Left lobe of liver (tissue), 2 donors: ENCODE measurements around the gene BCL7A. TPM values are rescaled to one million over a fixed set of nuclear protein-coding genes. Genes with fewer than 3 reads are reported as not detected.

ENCODE experiments used
- ATAC-seq: fragments of 200-7000 bp; cut with Tn5 transposase; one replicate; pipeline ENCODE4 v1.9.1; 2020; ENCODE audit warnings: mild to moderate bottlenecking, moderate library complexity
- DNase-seq: peaks from one replicate; pipeline ENCODE4 v3.0.0-alpha.2; 2020; ENCODE audit warnings: low spot score
- total RNA-seq: library from RNA; stranded (reverse); gene quantifications from one replicate; pipeline ENCODE4 v1.2.1, GENCODE V29; 2021
- donor health status: DM: no; HTN: no; CAD: no; lungs with moderate emphysema.
- donor health status: DM: no; HTN: yes; CAD: no.

The BCL7A gene
- total RNA-seq, 1 donor from 2014 or later = 5.2 TPM

DNA sequence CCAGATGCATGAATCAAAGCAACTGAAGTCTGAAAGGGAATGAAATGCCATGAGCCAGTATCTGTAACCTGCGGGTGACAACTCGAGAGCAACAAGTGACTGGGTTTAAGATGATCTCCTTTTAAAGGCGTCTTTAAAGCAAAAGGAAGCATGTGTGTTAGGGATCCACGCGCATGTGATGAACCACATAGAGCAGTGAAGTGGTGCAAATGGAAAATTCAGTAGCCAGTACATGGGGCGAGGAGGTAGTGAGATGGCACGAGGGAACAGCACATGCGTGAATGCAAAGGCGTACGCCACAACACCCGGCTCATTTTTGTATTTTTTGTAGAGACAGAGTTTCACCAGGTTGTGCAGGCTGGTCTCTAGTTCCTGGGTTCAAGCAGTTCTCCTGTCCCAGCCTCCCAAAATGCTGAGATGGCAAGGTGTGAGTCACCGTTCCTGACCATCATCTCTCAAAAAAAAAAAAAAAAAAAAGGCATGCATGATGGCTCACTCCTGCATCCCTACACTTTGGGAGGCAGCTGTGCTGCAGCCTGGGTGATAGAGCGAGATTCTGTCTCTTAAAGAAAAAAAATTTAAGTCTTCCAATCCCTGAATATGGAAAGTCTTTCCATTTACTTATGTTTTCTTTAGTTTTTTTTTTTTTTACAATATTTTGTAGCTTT lies 24.6 kb upstream of the BCL7A start:
- no peak for ATAC-seq
- DNase-seq = no peak

DNA sequence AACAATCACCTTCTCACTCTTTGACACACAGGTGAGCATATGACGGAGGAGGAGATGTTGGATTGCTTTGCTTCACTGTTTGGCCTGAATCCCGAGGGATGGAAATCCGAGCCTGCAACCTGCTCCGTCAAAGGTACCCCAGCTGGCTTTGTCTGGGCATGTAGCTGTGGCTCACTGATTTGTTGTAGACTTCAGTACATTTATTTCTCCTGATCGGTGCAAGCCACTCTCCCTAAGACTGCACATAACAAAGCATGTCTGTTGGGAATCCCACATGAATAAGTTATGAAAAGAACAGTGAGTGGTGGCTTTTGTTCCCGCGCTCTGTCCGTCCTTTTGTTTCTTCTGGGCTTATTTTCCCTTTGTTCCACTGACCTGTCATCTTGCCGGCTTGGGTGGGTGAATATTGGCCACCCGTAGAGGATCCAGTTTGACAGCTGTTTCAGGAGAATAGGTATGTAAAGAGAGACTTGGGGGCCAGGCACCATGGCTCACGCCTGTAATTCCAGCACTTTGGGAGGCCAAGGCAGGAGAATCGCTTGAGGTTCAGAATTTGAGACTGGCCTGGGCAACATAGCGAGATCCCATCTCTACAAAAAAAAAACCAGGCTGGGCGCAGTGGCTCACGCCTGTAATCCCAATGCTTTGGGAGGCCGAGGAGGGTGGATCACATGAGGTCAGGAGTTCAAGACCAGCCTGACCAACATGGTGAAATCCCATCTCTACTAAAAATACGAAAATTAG lies 20.0 kb upstream of the BCL7A start:
- no peak for ATAC-seq
- DNase-seq = no peak

DNA sequence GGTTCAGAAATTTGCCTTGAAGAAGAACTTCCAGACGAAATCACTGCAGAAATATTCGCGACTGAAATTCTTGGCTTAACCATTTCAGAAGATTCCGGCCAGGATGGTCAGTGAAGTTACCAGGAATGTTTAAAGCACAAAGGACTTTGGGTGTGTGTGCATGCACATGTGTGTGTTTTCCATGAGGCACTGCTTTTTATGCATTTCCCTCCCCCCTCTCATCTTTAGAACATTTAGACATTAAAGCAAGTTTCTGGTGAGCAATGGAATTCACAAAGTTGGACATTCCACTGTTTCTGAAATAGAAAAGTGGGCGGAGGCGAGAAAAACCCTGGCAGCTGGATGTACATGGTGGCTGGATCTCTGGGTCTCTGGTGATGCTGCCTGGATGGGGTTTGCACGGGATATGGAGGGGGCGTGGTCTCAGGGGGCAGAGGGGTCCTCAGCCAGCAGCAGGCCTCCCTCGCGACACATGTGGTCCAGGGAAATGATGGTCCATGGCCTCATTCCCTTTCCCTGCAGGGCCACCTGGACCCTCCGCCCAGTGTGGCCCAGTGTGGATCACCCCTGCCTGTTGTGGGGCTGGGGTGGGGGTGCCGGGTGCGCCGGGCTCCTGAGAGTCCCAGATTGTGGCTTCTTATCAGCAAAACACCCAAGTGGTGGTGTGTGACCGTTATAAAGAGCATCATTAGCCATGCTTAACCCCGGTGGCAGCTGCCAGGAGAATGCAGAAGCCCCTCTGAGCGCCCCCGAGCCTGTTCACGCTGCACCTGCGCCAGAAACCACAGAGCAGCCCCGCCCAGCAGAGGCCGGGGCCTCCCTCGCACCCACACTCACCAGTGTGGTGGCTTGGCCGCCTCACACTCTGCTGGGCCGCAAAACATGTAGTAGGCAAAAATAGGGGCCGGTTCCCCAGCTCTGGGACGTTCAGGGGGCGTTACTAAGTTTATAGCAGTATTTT lies 17.8 kb upstream of the BCL7A start:
- DNase-seq = no peak
- ATAC-seq = no peak

DNA sequence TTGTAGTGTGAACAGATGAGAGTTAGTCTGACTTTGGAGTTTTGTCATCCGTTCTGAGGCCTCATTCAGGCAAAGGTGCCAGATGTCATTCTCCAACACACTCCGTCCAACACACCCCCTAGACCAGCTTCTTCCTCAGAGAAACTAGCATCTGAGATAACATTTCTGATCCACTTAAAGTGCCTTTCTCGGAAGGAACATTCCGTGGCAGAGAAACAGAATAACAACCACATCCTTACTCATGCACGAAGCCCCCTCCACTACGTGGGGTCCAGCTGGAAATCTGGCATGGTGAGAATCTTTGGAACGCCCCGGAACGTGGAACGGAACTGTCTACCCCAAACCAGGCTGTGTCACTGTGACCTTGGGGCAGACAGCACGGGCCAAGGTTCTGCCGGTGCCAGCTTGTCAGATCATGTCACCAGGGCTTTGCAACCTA lies 17.0 kb upstream of the BCL7A start:
- no peak for ATAC-seq
- no peak for DNase-seq

DNA sequence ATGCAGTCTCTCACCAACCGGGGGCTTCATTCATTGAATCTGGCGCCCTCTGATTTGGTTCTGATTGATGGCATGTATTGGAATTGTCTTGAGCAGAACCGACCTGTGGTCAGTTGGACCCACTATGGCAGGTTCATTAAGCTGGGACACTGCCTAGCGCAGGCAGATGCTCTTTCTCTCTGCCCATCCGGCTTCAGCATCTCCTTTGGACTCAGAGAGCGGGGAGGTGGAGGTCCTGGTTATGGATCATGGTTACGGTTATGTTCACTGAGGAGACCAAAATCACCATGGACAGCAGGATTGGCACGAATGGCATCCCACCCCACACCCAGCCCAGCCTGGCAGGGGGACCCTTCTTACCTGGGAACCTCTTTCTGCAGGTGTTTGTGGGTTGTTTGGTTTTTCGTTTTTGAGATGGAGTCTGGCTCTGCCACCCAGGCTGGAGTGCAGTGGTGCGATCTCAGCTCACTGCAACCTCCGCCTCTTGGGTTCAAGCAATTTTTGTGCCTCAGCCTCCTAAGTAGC lies 16.4 kb upstream of the BCL7A start:
- DNase-seq (no peak), ATAC-seq (no peak)

DNA sequence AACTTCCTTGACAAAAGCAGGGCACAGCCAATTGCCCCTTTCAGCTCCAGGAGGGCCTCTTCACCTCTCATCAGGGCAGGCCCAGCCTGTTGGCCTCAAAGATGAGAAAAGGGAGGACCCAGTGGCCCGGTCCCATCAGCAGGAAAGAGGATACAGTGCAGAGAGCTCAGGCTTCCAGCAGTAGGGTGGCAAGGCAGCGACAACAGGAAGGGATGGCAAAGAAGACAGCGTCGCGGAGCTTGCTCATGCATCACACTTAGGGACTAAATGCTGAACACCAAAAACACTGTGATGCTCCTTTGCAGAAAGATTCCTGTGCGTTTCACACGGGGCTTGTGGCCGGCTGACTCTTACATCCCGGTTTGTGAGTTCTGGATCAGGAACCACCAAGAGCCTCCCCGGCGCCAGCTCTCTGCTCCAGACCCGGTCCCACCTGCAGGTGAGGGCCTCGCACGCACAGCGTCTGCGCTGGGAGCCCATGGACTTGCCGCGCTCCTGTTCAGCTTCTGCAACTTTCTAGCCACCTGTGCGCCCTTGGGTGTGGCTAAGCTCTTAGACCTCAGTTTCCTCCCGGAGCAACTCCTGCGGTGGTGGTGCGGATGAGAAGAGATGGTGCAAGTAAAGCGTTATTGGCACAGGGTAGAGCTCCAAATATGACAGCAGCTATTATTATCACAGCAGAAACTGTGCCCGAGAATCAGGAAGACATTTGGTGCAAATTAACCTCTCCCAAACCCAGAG lies 15.3 kb upstream of the BCL7A start:
- ATAC-seq (no peak), DNase-seq (no peak)

DNA sequence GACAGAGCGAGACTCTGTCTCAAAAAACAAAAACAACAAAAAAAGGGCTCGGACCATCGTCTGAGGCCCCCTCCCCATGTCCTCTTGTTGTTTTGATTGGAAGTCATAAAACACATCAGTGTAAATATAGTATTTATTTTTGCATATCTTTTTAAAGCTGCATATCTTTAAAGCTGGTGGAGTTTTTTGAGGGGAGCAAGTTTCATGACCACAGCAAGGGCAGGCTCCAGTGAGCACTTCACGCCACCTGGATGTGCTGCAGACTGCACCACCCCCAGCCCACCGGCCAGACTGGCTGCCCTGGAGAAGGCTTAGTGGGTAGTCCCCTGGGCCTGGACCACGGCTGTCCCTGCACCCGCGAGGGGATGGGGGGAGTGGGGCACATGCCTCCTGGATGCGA lies 11.9 kb upstream of the BCL7A start:
- DNase-seq (no peak), ATAC-seq (no peak)

DNA sequence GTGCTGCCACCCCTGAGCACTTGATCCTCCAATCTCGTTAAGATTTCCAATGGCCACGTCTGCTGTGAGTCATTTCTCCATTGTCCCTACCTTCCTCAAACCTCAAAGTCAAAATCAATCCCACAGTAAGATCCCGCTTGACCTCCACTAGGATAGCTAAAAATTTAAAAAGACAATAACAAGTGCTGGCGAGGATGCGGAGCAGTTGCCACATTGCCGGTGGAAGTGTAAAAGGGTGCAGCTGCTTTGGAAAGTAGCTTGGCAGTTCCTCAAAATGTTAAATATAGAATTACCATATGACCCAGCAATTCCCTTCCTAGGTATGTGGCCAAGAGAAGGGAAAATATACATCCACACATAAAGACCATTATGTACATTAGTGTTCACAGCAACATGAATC lies 9.5 kb upstream of the BCL7A start:
- no peak for ATAC-seq
- DNase-seq = no peak

DNA sequence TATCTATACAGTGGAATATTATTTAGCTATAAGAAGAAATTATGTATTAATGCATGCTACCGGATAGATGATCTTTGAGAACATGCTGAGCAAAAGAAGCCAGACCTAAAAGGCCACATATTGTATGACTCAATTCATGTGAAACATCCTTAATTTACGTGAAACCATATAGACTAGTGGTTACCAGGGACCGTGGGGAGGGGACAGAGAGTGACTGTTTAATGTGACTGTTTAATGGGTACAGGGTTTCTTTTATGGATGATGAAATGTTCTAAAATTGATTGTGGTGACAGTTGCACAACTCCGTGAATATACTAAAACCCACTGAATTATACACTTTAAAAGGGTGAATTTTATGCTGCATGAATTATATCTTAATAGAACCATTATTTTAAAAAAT lies 8.5 kb upstream of the BCL7A start:
- ATAC-seq = no peak
- DNase-seq = no peak

DNA sequence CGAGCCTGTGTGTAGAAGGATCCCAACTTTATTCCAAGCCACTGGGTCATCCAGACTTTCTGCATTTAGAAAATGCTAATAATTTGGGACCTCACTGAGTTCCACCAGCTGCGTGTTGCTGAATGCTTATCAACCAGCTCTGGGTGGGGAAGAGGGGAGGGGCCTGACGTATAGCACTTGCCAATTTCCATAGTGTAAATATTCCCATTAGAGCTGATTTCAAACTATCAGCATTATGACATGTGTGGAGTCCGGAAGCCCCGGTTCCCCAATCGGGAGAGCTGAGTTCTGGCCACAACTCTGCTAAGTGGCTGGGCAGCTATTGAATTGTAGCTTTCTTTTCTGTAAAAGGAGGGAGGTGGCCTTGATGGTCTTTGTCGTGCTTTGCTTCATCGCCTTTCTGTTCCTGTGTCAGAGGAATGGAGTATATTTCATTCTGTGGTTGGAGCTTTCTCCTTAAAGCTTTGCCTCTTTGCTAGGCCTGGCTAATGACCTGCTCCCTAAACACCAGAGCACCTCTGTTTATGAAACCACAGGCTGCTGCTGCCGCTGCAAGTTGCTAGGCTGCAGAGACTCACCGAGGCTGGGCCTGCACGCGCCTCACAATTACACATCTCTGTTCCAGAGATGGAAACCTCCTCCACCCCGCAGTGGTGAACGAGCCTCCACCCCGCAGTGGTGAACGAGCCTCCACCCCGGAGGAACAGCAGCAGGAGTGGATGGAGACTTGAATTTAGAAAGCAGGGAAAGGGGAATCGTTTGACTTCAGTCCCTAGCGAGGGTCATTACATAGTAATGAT lies 7.7 kb upstream of the BCL7A start:
- ATAC-seq (no peak), DNase-seq (no peak)

DNA sequence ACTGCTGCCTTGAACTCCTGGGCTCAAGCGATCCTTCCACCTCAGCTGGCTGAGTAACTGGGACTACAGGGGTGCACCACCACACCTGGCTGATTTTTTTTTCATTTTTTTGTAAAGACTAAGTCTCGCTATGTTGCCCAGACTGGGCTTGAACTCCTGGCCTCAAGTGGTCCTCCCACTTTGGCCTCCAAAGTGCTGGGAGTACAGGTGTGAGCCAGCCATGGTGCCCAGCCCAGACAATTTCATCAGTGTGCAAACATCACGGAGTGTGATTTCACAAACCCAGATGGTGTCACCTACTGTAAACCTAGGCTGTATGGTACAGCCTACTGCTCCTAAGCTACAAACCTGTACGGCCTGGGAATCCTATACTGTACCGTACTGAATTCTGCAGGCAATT lies 6.9 kb upstream of the BCL7A start:
- ATAC-seq = no peak
- no peak for DNase-seq

DNA sequence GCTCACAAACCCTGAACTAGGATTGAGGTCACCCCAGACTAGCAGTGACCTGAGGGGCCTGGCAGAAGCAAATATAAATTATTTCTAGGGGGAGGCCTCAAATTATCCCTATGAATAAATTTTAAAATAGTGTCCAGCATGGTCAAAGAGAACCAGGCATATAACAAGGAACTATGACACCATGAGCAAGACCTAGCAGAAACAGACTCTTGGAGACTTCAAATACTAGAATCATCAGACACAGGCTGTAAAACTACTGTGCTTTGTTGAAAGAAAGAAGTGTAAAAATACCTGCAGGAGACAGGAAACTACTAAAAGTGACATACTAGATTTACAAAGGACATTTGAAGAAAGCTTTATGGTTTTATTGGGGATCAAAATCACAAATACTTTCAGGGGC lies 3.2 kb upstream of the BCL7A start:
- no peak for DNase-seq
- ATAC-seq = no peak

DNA sequence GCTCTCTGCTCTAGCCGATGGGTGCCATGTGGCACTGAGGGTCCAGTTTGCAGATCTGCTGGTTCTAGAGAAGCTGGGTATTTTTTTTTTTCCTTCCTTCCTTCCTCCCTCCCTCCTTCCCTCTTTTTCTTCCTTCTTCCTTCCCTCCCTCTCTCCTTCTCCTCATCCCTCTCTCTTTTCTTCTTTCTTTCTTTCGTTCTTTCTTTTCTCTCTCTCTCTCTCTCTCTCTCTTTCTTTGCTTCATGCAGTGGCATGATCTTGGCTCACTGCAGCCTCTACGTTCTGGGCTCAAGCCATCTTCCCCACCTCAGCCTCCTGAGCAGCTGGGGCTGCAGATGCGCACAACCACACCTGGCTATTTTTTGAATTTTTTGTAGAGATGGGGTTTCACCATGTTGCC lies 2.7 kb upstream of the BCL7A start:
- no peak for ATAC-seq
- no peak for DNase-seq

DNA sequence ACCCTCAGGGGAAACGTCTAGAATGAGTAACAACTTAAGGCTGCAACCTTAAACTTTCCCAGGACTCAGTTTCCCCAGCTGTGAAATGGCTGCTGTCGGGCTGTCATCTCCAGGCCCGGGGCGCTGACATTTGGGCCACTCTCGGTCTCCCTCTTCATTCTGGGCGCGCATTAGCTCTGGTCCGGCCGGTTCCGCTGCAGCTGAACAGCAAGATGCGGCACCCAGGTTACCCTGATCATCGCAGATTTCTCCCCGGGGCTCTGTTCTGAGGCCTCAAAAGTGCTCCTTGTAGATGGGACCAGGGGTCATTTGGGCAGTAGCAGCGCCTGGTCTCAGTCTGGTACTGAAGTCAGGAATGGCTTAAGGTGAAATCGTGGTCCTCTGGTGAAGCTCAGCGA lies 890 bp upstream of the BCL7A start:
- ATAC-seq (no peak), DNase-seq (no peak)

DNA sequence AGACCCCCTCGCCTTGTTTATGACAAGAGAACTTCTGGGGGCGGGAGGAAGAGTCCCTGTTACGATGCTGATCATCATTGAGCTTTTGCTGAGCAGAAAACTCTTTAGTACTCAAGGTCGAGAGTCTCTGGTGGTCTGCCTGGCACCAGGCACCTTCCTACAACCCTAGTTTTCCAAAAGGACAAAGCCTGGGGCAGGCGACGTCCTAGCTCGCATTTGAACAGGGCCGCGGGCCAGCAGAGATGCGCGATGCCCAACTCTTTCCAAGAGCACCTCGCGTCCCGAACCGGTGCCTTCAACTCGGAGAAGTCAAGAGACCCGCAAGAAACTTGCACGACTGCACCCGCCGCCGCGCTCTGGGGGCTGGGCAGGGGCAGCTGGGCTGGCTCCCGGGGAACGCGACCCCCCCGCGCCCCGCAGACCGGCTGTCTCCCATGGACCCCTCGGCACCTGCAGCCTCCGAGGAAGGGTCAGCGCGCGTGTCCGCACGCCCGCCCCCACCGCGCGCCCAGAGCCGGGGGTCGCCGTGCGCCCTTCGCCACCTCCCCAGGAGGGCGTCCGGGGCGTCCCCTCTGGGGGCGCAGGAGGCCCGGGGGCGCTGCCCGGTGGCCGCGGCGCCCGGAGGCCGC lies 377 bp upstream of the BCL7A start:
- ATAC-seq = no peak
- peak; percentile 55 for DNase-seq

DNA sequence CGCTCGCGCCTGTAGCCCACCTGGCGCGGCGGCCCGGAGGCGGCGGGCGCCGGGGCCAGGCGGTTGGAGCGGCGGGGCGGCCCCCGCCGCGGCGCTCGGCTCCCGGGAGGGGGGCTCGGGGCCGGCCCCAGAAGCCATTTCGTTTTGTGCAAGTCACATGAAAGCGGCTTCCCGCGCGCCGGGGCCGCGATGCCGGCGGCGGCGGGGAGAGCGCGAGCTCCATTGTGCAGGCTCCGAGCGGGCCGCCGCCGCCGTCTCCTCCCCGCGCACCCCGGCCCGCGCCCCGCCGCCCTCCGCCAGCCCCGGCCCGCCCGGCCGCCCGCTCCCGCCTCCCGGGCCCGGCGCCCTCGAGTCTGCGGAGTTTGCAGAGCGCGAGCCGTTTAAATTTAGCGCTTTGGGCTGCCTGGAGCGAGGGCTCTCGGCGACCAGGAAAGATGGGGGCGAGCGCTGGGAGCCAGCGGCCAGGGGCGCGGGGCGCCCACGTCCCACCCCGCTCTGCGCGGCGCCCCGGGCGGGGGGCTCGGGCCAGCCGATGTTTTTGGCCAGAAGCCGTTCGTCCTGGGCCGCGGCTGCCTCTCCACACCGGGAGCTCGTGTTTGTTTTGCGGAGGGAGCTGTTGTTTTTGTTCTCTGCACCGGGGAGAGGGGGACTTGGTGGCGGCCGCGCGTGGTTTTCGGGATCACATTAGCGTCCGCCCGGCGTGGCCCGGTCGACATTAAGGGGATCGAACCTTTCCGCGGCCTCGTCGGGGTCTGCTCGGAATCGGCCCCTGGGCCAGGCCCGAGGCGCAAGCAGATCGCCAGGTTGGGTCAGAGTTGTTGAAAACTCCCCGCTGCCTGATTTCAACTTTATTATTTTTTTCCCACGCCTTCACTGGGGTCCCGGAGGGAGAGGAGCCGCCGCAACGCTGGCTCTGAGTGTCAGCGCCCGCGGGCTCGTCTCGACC lies 982 bp downstream of the BCL7A start:
- ATAC-seq (peak; percentile 18), DNase-seq (no peak)

DNA sequence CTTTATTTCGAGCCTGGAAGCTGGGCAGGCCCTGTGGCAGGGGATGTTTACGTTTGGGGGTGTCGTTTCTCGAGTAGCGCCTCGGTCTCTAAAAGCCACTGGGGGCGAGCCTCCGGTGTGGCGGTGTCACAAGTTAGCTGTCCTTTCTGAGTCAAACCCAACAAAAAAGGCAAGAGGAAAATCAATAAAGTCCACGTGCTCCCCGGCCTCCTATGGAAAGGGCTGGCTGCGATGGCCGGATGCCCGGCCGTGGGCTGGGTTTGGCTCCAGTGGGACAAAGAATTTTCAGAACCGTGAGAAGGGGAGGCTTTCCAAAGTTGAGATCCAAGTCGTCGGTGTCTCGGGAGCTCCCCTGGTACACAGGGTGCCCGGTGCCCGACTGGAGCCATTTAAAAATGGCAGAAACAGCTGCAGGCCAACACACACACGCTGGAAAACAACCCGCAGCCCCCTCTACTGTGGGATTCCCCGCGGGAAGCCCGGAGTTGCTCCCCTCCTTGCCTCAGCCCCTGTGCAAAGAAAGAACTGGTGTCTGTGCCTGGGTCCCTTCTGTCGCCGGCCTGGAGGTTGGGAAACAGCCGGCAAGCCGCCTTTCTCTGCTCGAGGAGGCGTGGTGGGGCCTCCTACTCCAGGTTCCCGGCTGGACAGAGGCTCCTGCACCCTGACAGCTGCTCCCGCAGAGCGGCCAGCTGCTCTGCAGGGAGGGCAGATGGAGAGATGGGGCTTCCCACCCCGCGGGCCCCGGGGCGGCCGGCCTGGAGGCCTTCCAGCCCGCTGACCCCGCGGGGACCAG lies 1.9 kb downstream of the BCL7A start:
- peak; percentile 94 for DNase-seq
- peak; percentile 74 for ATAC-seq
